ENCODE results near the gene CST8.

Gene CST8

DNA sequence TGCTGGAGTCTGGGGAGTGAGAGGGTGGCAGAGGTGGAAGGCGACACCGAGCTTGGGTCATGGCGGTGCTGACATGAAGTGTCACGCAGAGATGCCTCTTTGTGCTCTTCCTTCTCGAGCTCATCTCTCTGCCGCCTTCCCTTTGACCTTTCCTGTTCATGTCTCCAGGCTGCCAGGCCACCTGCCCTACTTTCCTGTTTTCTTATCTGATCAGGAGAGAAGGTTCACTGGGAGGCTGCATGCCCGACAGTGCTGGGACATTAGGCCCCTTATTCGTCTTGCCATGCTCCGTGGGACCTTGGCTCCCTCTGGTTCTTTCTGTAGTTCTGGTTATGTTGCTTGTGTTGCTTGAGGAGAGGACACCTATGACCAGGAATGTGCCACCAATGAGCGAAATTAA lies 33.2 kb downstream of the CST8 start:
- no peak for DNase-seq (ENCODE audit: low read depth)

DNA sequence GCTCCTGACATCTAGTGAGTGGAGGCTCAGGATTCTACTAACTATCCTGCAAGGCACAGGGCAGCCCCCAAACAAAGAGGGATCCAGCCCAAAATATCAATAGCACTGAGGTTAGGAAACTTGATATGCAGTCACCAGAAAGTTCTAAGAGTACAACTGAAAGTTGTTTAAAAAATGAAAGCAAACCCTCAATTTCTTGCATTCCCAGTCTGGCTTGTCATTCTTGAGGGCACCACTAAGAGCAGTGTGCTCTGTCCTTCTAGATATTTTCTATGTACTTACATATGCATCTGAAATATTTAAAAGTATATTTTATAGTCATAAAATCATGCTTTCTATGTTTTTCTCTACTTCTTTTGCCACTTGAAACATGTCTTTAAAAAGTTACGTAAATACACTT lies 35.9 kb downstream of the CST8 start:
- no peak for DNase-seq (ENCODE audit: low read depth)

DNA sequence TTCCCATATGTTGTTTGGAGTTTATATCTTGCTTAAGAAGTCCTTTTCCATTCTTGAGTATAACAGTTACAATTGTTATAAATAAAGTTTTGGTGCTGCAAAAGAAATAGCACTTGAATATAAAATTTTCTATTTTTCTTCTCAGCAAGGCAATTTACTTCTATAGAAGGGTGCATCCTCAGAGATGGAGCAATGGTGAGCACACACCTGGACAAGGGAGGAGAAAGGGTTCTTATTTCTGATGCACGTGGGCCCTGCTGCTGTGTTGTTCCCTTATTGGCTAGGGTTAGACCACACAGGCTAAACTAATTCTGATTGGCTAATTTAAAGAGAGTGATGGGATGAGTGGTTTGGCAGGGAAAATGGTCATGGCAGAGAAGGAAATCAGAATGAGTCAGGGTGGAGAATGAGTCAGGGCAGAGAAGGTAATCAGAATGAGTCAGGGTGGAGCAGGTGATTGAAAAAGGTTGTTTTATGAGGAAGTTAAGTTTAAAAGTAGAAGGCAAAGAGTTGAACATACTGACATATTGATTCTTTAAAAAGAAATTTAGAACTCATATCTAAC lies 38.0 kb downstream of the CST8 start:
- no peak for DNase-seq (ENCODE audit: low read depth)

DNA sequence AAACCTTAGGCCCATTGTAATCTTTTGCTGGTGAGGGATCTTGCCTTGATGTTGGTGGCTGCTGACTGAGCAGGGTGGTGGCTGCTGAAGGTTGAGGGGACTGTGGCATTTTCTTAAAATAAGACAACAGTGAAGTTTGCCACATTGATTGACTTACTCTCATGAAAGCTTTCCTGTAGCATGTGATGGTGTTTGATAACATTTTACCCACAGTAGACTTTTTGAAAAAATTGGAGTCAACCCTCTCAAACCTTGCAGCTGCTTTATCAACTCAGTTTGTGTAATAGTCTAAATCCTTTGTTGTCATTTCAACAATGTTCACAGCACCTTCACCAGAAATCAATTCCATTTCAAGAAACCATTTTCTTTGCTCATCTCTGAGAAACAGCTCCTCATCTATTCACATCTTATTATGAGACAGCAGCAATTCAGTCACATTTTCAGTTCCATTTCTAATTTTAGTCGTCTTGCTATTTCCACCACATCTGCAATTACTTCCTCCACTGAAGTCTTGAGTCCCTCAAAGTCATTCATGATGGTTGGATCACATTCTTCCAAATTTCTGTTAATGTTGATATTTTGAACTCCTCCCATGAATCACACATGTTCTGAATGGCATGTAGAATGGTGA lies 40.1 kb downstream of the CST8 start:
- no peak for DNase-seq (ENCODE audit: low read depth)

DNA sequence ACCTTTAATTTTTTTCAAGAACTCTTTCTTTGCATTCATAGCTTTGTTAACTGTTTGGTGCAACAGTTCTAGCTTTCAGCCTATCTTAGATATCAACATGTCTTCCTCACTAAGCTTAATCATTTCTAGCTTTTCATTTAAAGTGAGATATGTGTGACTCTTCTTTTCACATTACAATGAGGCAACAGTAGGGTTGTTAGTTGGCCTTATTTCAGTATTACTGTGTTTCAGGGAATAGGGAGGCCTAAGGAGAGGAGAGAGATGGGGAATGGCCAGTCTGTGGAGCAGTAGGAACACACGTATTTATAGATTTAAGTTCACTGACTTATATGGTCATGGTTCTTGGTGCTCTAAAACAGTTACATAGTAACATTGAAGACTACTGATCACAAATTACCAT lies 41.6 kb downstream of the CST8 start:
- DNase-seq (ENCODE audit: low read depth), result no peak

DNA sequence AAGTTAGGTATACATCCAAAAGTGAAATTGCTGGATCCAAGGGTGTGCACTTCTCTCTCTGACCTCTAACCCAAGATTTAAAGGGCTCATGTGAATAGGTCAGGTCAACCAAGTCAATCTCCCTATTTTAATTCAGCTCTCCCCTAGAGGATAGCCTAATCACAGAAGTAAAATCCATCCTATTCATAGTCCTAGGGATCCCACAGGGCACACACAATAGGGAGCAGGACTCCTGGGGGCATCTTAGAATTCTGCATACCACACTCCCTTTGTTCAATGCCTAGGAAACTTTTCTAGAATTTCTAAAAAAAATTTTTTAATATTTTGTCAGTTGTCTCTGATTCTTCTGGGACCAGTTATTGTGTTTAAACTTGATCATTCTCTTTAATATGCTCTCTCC lies 42.2 kb downstream of the CST8 start:
- no peak for DNase-seq (ENCODE audit: low read depth)

DNA sequence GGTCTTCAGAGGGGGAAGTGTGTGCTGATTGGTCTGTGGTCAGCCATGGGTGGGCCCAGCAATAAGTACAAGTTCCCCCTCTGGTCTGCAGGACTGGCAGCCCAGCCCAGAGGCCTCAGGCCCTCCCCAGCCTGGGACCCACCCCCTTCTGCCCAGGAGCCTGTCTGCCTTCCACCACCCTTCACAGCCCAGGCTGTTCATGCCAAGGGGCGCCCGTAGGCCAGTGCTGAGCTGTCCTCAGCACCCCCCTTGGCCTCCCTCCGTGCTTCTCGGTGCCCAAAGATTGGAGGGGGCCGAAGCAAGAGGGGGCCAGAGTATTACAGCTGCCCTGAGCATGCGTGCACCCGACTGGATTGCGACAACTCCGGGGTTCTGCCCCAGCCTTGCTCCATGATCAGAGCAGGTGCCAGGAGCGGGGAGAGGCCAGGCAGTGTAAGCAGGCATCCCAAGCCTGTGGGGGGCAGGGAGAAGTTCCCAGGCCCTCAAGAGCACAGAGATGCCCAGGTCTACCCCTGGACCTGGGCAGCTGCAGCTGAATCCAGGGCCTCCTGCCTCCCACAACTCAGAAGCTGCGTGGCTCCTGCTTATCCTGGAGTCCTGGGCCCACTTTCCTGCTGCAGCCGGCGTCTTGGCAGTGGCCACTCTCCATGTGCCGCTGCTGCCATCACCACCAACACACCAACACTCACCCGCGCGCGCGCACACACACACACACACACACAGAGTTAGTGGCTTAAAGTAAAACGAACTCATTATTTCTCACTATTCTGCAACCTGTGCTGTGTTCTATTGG lies 44.1 kb downstream of the CST8 start:
- DNase-seq (ENCODE audit: low read depth), result no peak

DNA sequence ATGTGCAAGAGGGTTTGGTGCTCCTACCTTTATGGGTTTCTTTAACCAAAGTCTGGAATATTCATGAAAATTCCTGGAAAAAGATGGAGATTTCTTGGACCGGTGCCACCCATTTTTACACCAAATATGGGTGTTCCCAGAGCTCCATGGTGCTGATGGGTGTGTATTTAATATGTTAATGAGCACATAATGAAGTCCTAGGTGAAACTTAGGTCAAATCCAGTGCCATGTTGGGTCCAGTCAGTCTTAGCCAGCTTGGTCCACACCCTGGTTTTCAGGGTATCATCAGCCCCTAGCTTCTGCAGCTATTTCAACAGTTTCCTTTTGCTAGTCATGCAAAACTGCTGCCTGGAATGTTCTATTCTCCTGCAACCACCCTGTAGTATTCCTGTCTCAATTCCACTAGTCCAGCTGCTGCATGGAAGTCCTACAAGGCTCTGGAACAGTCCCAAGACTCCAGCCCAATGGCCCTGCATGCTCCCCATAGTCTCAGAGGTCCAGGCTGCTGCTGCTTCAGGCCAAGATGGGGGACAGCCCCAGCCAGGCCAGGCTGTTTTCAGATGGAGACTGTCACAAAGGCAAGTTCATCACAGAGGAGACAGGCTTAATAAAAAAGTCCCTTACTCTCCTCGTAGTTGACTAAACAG lies 45.5 kb downstream of the CST8 start:
- DNase-seq (ENCODE audit: low read depth), result no peak

DNA sequence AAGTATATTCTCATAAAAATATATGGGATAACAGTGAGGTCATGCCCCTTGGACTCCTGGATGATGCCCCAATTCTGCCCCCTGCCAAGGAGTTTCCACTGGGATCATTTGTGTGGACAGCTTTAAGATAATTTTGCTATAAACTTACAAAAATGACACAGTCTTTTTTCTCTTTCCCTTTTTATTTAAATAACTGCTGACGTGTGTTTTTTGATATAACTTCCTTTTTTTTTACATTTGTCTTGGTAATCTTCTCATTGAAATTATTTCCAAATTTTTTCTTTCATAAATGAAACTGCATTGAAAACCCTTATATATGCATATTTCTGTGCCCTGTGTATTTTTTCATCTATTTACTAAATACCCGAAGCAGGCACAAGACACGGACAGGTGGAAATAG lies 46.1 kb downstream of the CST8 start:
- DNase-seq (ENCODE audit: low read depth), result no peak

DNA sequence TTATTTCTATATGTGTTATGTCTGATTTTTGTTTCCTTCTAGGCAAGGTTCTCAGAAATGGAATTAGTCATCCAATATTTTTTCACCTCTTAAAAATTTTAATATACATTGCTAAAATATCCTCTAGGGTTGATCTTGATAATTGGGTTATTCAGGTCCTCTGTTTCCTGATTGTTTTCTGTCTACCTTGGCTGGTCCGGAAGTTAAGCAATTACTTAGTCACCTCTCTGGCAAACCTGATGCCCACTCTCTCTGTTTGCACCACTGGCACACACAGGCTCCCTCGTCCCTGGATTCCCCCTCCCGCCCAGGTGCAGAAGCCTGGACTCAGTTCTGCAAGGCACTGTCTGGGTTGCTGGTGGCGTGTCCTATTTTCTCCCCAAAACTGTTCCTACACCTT lies 49.7 kb downstream of the CST8 start:
- DNase-seq (ENCODE audit: low read depth), result no peak

DNA sequence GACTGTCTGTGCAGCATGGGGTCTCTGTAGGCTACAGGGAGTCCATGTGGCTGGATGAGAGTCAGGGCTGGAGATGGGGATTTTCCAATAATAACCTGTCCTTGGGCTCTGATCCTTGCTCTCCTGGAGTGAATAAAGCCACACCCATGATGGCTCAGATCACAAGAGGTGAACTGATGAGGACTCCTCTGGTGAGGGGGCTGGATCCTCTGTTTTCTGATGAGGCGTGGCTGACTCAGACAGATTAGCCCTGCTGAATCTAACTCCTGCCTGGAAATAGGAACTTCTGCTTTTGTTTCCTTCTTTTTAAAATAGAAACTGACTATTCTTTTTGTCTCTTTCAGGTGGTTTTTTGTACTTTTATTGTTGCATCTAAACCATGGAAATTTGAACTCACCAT lies 50.4 kb downstream of the CST8 start:
- no peak for DNase-seq (ENCODE audit: low read depth)

DNA sequence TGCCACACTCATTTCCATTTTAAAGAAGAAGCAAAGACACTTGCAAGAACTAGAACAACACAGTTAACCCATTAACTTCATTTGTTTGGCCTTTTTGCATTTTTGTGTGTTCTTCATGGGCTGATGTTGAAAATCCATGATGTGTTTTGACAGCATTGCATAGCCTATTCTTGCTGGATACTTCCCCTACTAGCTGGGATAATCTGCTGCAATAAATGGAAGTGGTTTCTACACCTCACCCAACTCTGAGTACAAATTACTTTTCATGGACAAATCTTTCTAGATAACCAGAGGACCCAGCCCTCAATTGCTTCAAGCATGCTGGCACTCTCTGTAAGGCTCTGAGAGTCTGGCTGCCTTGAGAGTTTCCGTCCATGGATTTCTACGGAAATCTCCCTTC lies 50.9 kb downstream of the CST8 start:
- no peak for DNase-seq (ENCODE audit: low read depth)

DNA sequence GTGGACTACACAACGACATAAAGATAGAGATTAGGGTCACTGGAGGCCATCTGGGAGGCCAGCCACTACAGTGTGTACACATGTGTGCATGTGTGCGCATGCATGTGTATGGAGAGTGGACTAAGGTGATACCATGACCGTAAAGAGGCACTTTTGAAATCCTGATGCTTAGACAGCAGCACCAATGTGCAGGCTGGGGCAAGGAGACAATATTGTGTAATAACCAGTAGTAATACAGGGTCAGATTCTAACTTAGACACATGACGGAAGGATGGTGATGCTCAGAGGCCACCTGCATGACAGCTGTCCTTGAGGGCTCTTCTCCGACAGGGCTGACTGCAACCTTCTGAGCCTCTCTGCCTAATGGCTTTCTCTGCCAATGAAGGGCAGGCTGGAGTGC lies 51.9 kb downstream of the CST8 start:
- DNase-seq (ENCODE audit: low read depth), result no peak

DNA sequence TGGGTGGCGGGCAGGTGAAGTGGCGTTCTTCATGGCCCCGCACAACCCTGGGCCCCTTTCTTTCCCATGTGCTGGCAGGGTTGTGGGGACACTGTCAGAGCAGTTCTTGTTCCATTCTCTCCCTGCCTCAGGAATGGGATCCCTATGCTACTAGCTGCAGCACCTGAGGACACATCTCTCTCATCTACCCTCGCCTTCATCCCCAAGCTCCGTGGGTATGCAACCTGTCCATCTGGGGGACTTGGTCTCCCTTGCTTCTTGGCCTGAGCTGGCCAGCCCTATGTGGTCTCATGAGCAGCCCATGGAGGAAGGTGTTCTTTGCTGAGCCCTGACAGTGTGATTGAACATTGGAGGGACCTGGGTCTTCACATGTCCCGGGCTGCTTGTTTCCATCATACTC lies 53.2 kb downstream of the CST8 start:
- DNase-seq (ENCODE audit: low read depth), result no peak

Data from HS-5 (cell line).